ENCODE data around the gene CD58. TPM values are rescaled to one million over a fixed set of nuclear protein-coding genes. Genes with fewer than 3 reads are reported as not detected.
A peak's percentile ranks its signal among the peaks of the same experiment; 100 is the strongest.

Gene CD58
- total RNA-seq, 1 experiment from 2014 or later: 8.2 TPM

- no peak for DNase-seq (ENCODE audit: low spot score)
- no peaks in the 10 kb centered on the region for H3K27me3 ChIP-seq (replicated peaks; ENCODE audit: insufficient read depth, low read depth, low read length, poor library complexity)
- no peak overlapping the region for H3K27ac ChIP-seq (ENCODE audit: low read depth, low read length, poor library complexity, severe bottlenecking)
- H3K9me3 ChIP-seq (ENCODE audit: low read depth, low read length, poor library complexity, severe bottlenecking): no peaks in the 10 kb centered on the region
- POLR2A ChIA-PET (ENCODE audit: low non-redundant PET): no interaction called here
- H3K36me3 ChIP-seq (ENCODE audit: insufficient read depth, low read length, poor library complexity, severe bottlenecking): no peaks in the 10 kb centered on the region
- BruUV-seq (replicated peaks): no TSS peak
- CTCF ChIA-PET: interaction anchor here (0.6 kb wide), 1 partner anchor 215 kb away, joined by 3 read pairs; no protein-coding TSS in a partner anchor
- peaks cover 3% of the 10 kb centered on the region for H3K4me1 ChIP-seq (ENCODE audit: insufficient read depth, low read length, poor library complexity, severe bottlenecking)
- intact Hi-C loops (cut with micrococcal nuclease; ENCODE audit: unreplicated experiment): loop anchor here (5.0 kb wide), 2 partner anchors 155 to 245 kb away; no protein-coding TSS in a partner anchor
- H3K4me3 ChIP-seq (ENCODE audit: low read depth, low read length, poor library complexity, severe bottlenecking): no peak overlapping the region
- TF ChIP-seq CTCF (conservative IDR thresholded peaks at IDR 0.05; ENCODE audit: low read depth, low read length): no peak
- no peak for TF ChIP-seq EZH2 (IDR thresholded peaks at IDR 0.05; ENCODE audit: borderline replicate concordance, low read depth, low read length, poor library complexity, severe bottlenecking)
Measured at GRCh38 chr1:116572099-116572498, 1.3 kb upstream of the CD58 start.

GRCh38 chr1:116571215-116571919, 541 bp upstream of the CD58 start:
- no peak for DNase-seq (ENCODE audit: low spot score)
- no TSS peak for BruUV-seq (replicated peaks)

GRCh38 chr1:116569776-116570357, 959 bp downstream of the CD58 start:
- CTCF ChIA-PET: interaction anchor here (1.0 kb wide), 1 partner anchor 431 kb away, joined by 4 read pairs; no protein-coding TSS in a partner anchor
- H3K4me1 ChIP-seq (ENCODE audit: insufficient read depth, low read length, poor library complexity, severe bottlenecking): peaks cover 3% of the 10 kb centered on the region
- H3K36me3 ChIP-seq (ENCODE audit: insufficient read depth, low read length, poor library complexity, severe bottlenecking): no peaks in the 10 kb centered on the region
- no peak for DNase-seq (ENCODE audit: low spot score)
- no peaks in the 10 kb centered on the region for H3K9me3 ChIP-seq (ENCODE audit: low read depth, low read length, poor library complexity, severe bottlenecking)
- no peak overlapping the region for H3K27ac ChIP-seq (ENCODE audit: low read depth, low read length, poor library complexity, severe bottlenecking)
- peak overlapping the region; percentile 62 for H3K4me3 ChIP-seq (ENCODE audit: low read depth, low read length, poor library complexity, severe bottlenecking)
- POLR2A ChIA-PET (ENCODE audit: low non-redundant PET): no interaction called here
- BruUV-seq (replicated peaks): no TSS peak
- TF ChIP-seq CTCF (conservative IDR thresholded peaks at IDR 0.05; ENCODE audit: low read depth, low read length) (no peak), EZH2 (IDR thresholded peaks at IDR 0.05; ENCODE audit: borderline replicate concordance, low read depth, low read length, poor library complexity, severe bottlenecking) (no peak)
- no peaks in the 10 kb centered on the region for H3K27me3 ChIP-seq (replicated peaks; ENCODE audit: insufficient read depth, low read depth, low read length, poor library complexity)
- intact Hi-C loops (cut with micrococcal nuclease; ENCODE audit: unreplicated experiment): loop anchor here (5.0 kb wide), 2 partner anchors 157 to 247 kb away; no protein-coding TSS in a partner anchor

More at GRCh38 chr1:116571215-116571919, 541 bp upstream of the CD58 start:
- H3K9me3 ChIP-seq (ENCODE audit: low read depth, low read length, poor library complexity, severe bottlenecking): no peaks in the 10 kb centered on the region
- TF ChIP-seq CTCF (conservative IDR thresholded peaks at IDR 0.05; ENCODE audit: low read depth, low read length) (no peak), EZH2 (IDR thresholded peaks at IDR 0.05; ENCODE audit: borderline replicate concordance, low read depth, low read length, poor library complexity, severe bottlenecking) (no peak)
- H3K27ac ChIP-seq (ENCODE audit: low read depth, low read length, poor library complexity, severe bottlenecking): peak overlapping the region; percentile 67
- CTCF ChIA-PET: interaction anchor here (0.6 kb wide), 1 partner anchor 425 kb away, joined by 3 read pairs; no protein-coding TSS in a partner anchor
- H3K4me3 ChIP-seq (ENCODE audit: low read depth, low read length, poor library complexity, severe bottlenecking): peak overlapping the region; percentile 62
- peaks cover 3% of the 10 kb centered on the region for H3K4me1 ChIP-seq (ENCODE audit: insufficient read depth, low read length, poor library complexity, severe bottlenecking)
- no peaks in the 10 kb centered on the region for H3K27me3 ChIP-seq (replicated peaks; ENCODE audit: insufficient read depth, low read depth, low read length, poor library complexity)
- POLR2A ChIA-PET (ENCODE audit: low non-redundant PET): no interaction called here
- H3K36me3 ChIP-seq (ENCODE audit: insufficient read depth, low read length, poor library complexity, severe bottlenecking): no peaks in the 10 kb centered on the region
- intact Hi-C loops (cut with micrococcal nuclease; ENCODE audit: unreplicated experiment): loop anchor here (5.0 kb wide), 2 partner anchors 156 to 246 kb away; no protein-coding TSS in a partner anchor

All from A673 (cell line).